GM12878 (cell line): Measurements from ENCODE around the gene PHYKPL. TPM values are rescaled to one million over a fixed set of nuclear protein-coding genes. Genes with fewer than 3 reads are reported as not detected.

Experiments used
- ATAC-seq: fragments of 200-7000 bp; cut with Tn5 transposase; 3 replicates; pipeline ENCODE4 v1.9.1; 2020; ENCODE audit warnings: mild to moderate bottlenecking, moderate library complexity
- BruUV-seq: library from RNA; stranded (reverse); fragments of 400-500 nt; replicated peaks from 2 replicates; lab custom pipeline; 2021; lab: Mats Ljungman, UMichigan
- CTCF ChIA-PET: fragments of 300-600 bp; sonication (Branson Sonifier 250); formaldehyde crosslinking; extraction: SDS; loops from one replicate; lab custom pipeline; 2021; ENCODE audit warnings: inconsistent platforms; lab: Yijun Ruan, JAX
- POLR2A ChIA-PET: fragments of 350-600 bp; formaldehyde crosslinking; extraction: SDS; loops from one replicate; lab custom pipeline; 2021; ENCODE audit warnings: inconsistent platforms; lab: Charles Lee
- RAD21 ChIA-PET: fragments of 300-600 bp; sonication (Branson Sonifier 250); formaldehyde crosslinking; loops from one replicate; lab custom pipeline; 2023; ENCODE audit warnings: antibody characterized with exemption; ENCODE audit not compliant: unreplicated experiment; lab: Charles Lee
- SMC1A ChIA-PET: fragments of 300-600 bp; sonication (Branson Sonifier 250); formaldehyde crosslinking; loops from one replicate; lab custom pipeline; 2023; ENCODE audit not compliant: unreplicated experiment, uncharacterized antibody; lab: Charles Lee
- DNase-seq: peaks from one replicate; pipeline ENCODE4 v3.0.0-alpha.2; 2011; ENCODE audit warnings: low read depth, low spot score
- FAIRE-seq: peaks from 3 replicates; lab custom pipeline; 2011; peaks lifted over from hg19 to GRCh38; lab: Jason Lieb, UNC
- H2AFZ ChIP-seq: 2 replicates; pipeline ENCODE4 v1.6.0; 2011; ENCODE audit warnings: low read depth, low read length, control low read depth; ENCODE audit not compliant: control insufficient read depth
- H3K27ac ChIP-seq: 2 replicates; pipeline ENCODE4 v1.5.1; 2011; ENCODE audit warnings: control low read depth; ENCODE audit not compliant: control insufficient read depth, insufficient read depth
- H3K27me3 ChIP-seq, 2 experiments: replicated peaks in 1 of 2; 2 replicates each; pipeline versions ENCODE4 v1.6.0 to v1.6.1; 2011; ENCODE audit warnings: low read length in 1 of 2; ENCODE audit not compliant: control insufficient read depth in 2 of 2, insufficient read depth in 2 of 2
- H3K36me3 ChIP-seq, 2 experiments: 2 replicates each; pipeline ENCODE4 v1.5.1; 2011; ENCODE audit warnings: low read length in 1 of 2; ENCODE audit not compliant: control insufficient read depth in 2 of 2, insufficient read depth in 2 of 2
- H3K4me1 ChIP-seq: 2 replicates; pipeline ENCODE4 v1.6.1; 2011; ENCODE audit warnings: mild to moderate bottlenecking, low read length, moderate library complexity, mixed read lengths; ENCODE audit not compliant: control insufficient read depth, insufficient read depth
- H3K4me2 ChIP-seq: 2 replicates; pipeline ENCODE4 v1.6.0; 2011; ENCODE audit warnings: control low read depth; ENCODE audit not compliant: control insufficient read depth, insufficient read depth
- H3K4me3 ChIP-seq: fragments of 200-600 bp; sonication (generic); 2 replicates; pipeline ENCODE4 v1.5.1; 2016
- H3K79me2 ChIP-seq: 2 replicates; pipeline ENCODE4 v1.6.0; 2011; ENCODE audit warnings: low read length; ENCODE audit not compliant: control insufficient read depth, insufficient read depth
- H3K9ac ChIP-seq: 2 replicates; pipeline ENCODE4 v1.8.0; 2011; ENCODE audit warnings: low read length, control low read depth, mixed read lengths; ENCODE audit not compliant: control insufficient read depth, insufficient read depth
- H3K9me3 ChIP-seq: replicated peaks from 3 replicates; pipeline ENCODE4 v1.5.1; 2011; ENCODE audit warnings: mild to moderate bottlenecking, low read length; ENCODE audit not compliant: control insufficient read depth, insufficient read depth
- H4K20me1 ChIP-seq: 2 replicates; pipeline ENCODE4 v1.6.0; 2011; ENCODE audit not compliant: control insufficient read depth, insufficient read depth
- BMI1 ChIP-seq: fragments of 450-650 bp; IDR thresholded peaks from 2 replicates; pipeline ENCODE4 v1.6.1; 2016; ENCODE audit warnings: mild to moderate bottlenecking, moderate library complexity, borderline replicate concordance
- CHD2 ChIP-seq: IDR thresholded peaks from 2 replicates; pipeline ENCODE4 v1.6.1; 2011; ENCODE audit warnings: low read depth, low read length, improper control_type of control experiment, borderline replicate concordance
- NR2C1 ChIP-seq: fragments of 450-650 bp; IDR thresholded peaks from 2 replicates; pipeline ENCODE4 v1.6.1; 2017; ENCODE audit warnings: antibody characterized with exemption, mild to moderate bottlenecking, moderate library complexity
- RFX5 ChIP-seq: IDR thresholded peaks from 2 replicates; pipeline ENCODE4 v1.6.1; 2011; ENCODE audit warnings: low read depth, low read length, improper control_type of control experiment
- SMC3 ChIP-seq: IDR thresholded peaks from 2 replicates; pipeline ENCODE4 v1.6.1; 2011; ENCODE audit warnings: low read length, improper control_type of control experiment, borderline replicate concordance
- SUPT20H ChIP-seq: IDR thresholded peaks from 2 replicates; pipeline ENCODE4 v1.6.1; 2011; ENCODE audit warnings: low read depth, mild to moderate bottlenecking, low read length, moderate library complexity, borderline replicate concordance; ENCODE audit not compliant: control insufficient read depth
- TARDBP ChIP-seq: IDR thresholded peaks from 2 replicates; pipeline ENCODE4 v1.6.1; 2016; ENCODE audit warnings: borderline replicate concordance
- USF1 ChIP-seq: IDR thresholded peaks from 2 replicates; pipeline ENCODE4 v1.6.1; 2011; ENCODE audit warnings: borderline replicate concordance, low read depth, mild to moderate bottlenecking, moderate library complexity, mixed read lengths, low read length; ENCODE audit not compliant: insufficient read depth; ENCODE audit errors: extremely low read length
- WGBS: methylation state at CpG from one replicate; pipeline ENCODE4 v1.1.6; 2016; ENCODE audit warnings: low lambda C conversion rate; ENCODE audit not compliant: insufficient replicate concordance, insufficient coverage; ENCODE audit errors: missing lambda C conversion rate; 5-methylcytosine and 5-hydroxymethylcytosine counted together
- in situ Hi-C: fragments of 300-500 bp; cut with MboI; formaldehyde crosslinking; loops from 9 replicates; pipeline ENCODE4 v1.14.3; 2018; ENCODE audit warnings: mixed read lengths
- intact Hi-C: fragments of 100-400 bp; cut with micrococcal nuclease; formaldehyde crosslinking; loops from one replicate; pipeline ENCODE4 v1.14.2; 2022; ENCODE audit not compliant: unreplicated experiment
- polyA plus RNA-seq, 11 experiments: library from polyadenylated mRNA; depleted of rRNA in 4 of 11; unstranded in 6 of 11; stranded (reverse) in 5 of 11; fragments of >200 nt; fragmentation: Nextera tagmentation in 4 of 11; fragmentation: Illumina TruSeq in 1 of 11; extraction: Ambion mirVana in 4 of 11; extraction: Trizol in 1 of 11; gene quantifications; 1 replicate in 1 of 11; 2 replicates in 10 of 11; pipeline versions ENCODE4 v1.2.1 to v1.2.3, GENCODE V29; 2011 to 2016; ENCODE audit warnings: inconsistent platforms in 2 of 11, missing spikeins in 2 of 11, low read depth in 1 of 11
- total RNA-seq, 4 experiments: library from RNA; depleted of rRNA in 3 of 4; stranded (reverse); fragments of >200 nt in 3 of 4; fragmentation: Illumina TruSeq in 1 of 4; extraction: Trizol in 1 of 4; gene quantifications; 2 replicates each; pipeline versions ENCODE4 v1.2.1 to v1.2.3, GENCODE V29; 2013 to 2021

The PHYKPL gene
- total and polyA plus RNA-seq, 10 of the 15 experiments (the other 5 are each of a cell fraction or from before 2014, with no cell fraction given): 4.5 to 53.9 (median 25.6) TPM

- H3K79me2 ChIP-seq: no peaks in the 10 kb centered on the region
- no peak overlapping the region for H3K27ac ChIP-seq
- peaks cover 13% of the 10 kb centered on the region for H3K4me1 ChIP-seq
- WGBS: 28% methylated on average over 8 of the region's 8 CpGs
- ChIA-PET RAD21 (no interaction called here), SMC1A (no interaction called here), POLR2A (no interaction called here), CTCF (interaction anchor here (1.4 kb wide), 1 partner anchor 17 kb away, joined by 6 read pairs; no protein-coding TSS in a partner anchor)
- no peaks in the 10 kb centered on the region for H4K20me1 ChIP-seq
- no peak overlapping the region for H3K4me3 ChIP-seq
- H3K9ac ChIP-seq: no peak overlapping the region
- no TSS peak for BruUV-seq
- H3K27me3 ChIP-seq: no peaks in the 10 kb centered on the region
- no peak overlapping the region for H3K4me2 ChIP-seq
- H2AFZ ChIP-seq: peak overlapping the region; percentile 39
- intact Hi-C loops: no loop called here
- no peak for ATAC-seq
- H3K9me3 ChIP-seq: no peaks in the 10 kb centered on the region
- H3K36me3 ChIP-seq: no peaks in the 10 kb centered on the region
- TF ChIP-seq NR2C1 (no peak), TARDBP (no peak), SUPT20H (no peak), BMI1 (no peak), CHD2 (no peak), USF1 (no peak), SMC3 (no peak), RFX5 (no peak)
- TF ChIP-seq, all 136 proteins: peak for 0
- in situ Hi-C loops: no loop called here
- DNase-seq: no peak
- FAIRE-seq: no peak
Measured at GRCh38 chr5:178252258-178252657, 19.7 kb upstream of the PHYKPL start.
